Heart left ventricle (tissue), 16 donors: ENCODE measurements around the gene FREM1. TPM values are rescaled to one million over a fixed set of nuclear protein-coding genes. Genes with fewer than 3 reads are reported as not detected.

ENCODE experiments used
- ATAC-seq, 4 donors: fragments of 200-7000 bp; cut with Tn5 transposase; one replicate each; pipeline ENCODE4 v1.9.1; 2020 to 2022; ENCODE audit warnings: moderate library complexity in 4 of 4, mild to moderate bottlenecking in 3 of 4, moderate number of reproducible peaks in 1 of 4
- DNase-seq, 5 donors: peaks; one replicate each; pipeline ENCODE4 v3.0.0-alpha.2; 2020
- H3K27ac ChIP-seq, 12 donors: fragments of 200-600 bp; sonication (generic) in 4 of 12; one replicate each; pipeline versions ENCODE4 v1.5.0 to v1.8.0; 2016 to 2022; ENCODE audit warnings: mild to moderate bottlenecking in 2 of 12
- H3K27me3 ChIP-seq, 9 donors: fragments of 200-600 bp; sonication (generic) in 2 of 9; one replicate each; pipeline versions ENCODE4 v1.5.1 to v1.8.0; 2016 to 2022; ENCODE audit warnings: mild to moderate bottlenecking in 3 of 9
- H3K36me3 ChIP-seq, 9 donors: fragments of 200-600 bp; sonication (generic) in 2 of 9; one replicate each; pipeline versions ENCODE4 v1.5.0 to v1.8.0; 2018 to 2022; ENCODE audit warnings: mild to moderate bottlenecking in 2 of 9
- H3K4me1 ChIP-seq, 12 donors: fragments of 200-600 bp; sonication (generic) in 4 of 12; one replicate each; pipeline versions ENCODE4 v1.5.0 to v1.8.0; 2016 to 2022; ENCODE audit warnings: mild to moderate bottlenecking in 3 of 12
- H3K4me3 ChIP-seq, 12 donors: fragments of 200-600 bp; sonication (generic) in 4 of 12; one replicate each; pipeline versions ENCODE4 v1.5.0 to v1.8.0; 2017 to 2022; ENCODE audit warnings: mild to moderate bottlenecking in 9 of 12, moderate library complexity in 4 of 12
- H3K9me3 ChIP-seq, 12 donors: fragments of 200-600 bp; sonication (generic) in 4 of 12; one replicate each; pipeline versions ENCODE4 v1.5.0 to v1.8.0; 2016 to 2022; ENCODE audit warnings: mild to moderate bottlenecking in 1 of 12
- CTCF ChIP-seq, 12 donors: fragments of 200-600 bp; sonication (generic) in 4 of 12; IDR thresholded peaks; one replicate each; pipeline versions ENCODE4 v1.5.0 to v1.8.0; 2018 to 2022; ENCODE audit warnings: antibody characterized with exemption in 12 of 12, mild to moderate bottlenecking in 5 of 12
- POLR2A ChIP-seq, 2 donors: fragments of 450-650 bp; IDR thresholded peaks; one replicate each; pipeline ENCODE4 v1.6.1; 2017; ENCODE audit warnings: antibody characterized with exemption in 2 of 2, mild to moderate bottlenecking in 2 of 2, moderate library complexity in 2 of 2
- WGBS, 4 donors: extraction: QIAGEN DNeasy Blood & Tissue Kit in 2 of 4; methylation state at CpG; one replicate each; pipeline versions ENCODE4 v1.1.5 to v1.1.7; 2013 to 2018; 5-methylcytosine and 5-hydroxymethylcytosine counted together
- intact Hi-C, 10 donors: fragments of 100-400 bp; cut with DNase I; formaldehyde crosslinking; loops; one replicate each; pipeline versions ENCODE4 v1.11.1 to v1.14.2; 2022
- polyA plus RNA-seq, 2 donors: library from polyadenylated mRNA; stranded (reverse); fragments of 200-250 nt; gene quantifications; one replicate each; pipeline ENCODE4 v1.2.3, GENCODE V29; 2013
- total RNA-seq, 9 donors: library from RNA; depleted of rRNA in 2 of 9; stranded (reverse); fragments of >200 nt in 2 of 9; fragmentation: NEBNext Ultra II Directional in 3 of 9; extraction: Animal tissue kit (Norgen Biotek cat#: 25700) in 3 of 9; gene quantifications; one replicate each; pipeline versions ENCODE4 v1.1.0 to v1.2.4, GENCODE V29; 2016 to 2023
- donor health status: ischemic (EF 13 %, LVEDD 7.1; RV severe dilation, severe dysfunction).
- donor health status: healthy with polysubstance abuse.
- donor health status: DM: no; HTN: yes; CAD: no.
- donor health status: DM: no; HTN: no; CAD: no.
- donor health status: ischemic (EF 25% LVEDD 6.9; RV normal size, moderate dysfunction).
- donor health status: ischemic (EF 25% LVEDD 5.7; RV mildly dilated, moderate dysfunction).
- donor health status: healthy.
- donor health status: DM: yes; HTN: yes; CAD: no.
- donor health status: ischemic (EF 35%, LVEDD 5.7; RV mildly dilated, moderate dysfunction).
- donor health status: nonischemic (EF 11% LVEDD 7.7; RV severe dilation, severe dysfunction).
- donor health status: DM: yes; HTN: yes; CAD: no.
- donor health status: PGD.
- donor health status: ischemic (EF 29% LVEDD 5.4; RV normal size, mild dysfunction).
- donor health status: nonischemic (EF 23%, LVEDD 6.1; RV moderate dilation, normal function).

The FREM1 gene
- total and polyA plus RNA-seq, 11 donors: 0.29 to 6.5 (median 1.9) TPM

- intact Hi-C loops: loop anchor here in 2 of 10 donors (2.0 to 10.0 kb wide), 2 partner anchors 44 to 62 kb away; no protein-coding TSS in a partner anchor
- H3K36me3 ChIP-seq: peaks cover 0 to 26% (median 21%) of the 10 kb centered on the region in 9 donors
- peaks cover 0 to 3% (median 0%) of the 10 kb centered on the region in 9 donors for H3K27me3 ChIP-seq
- ATAC-seq (peak in 1 of 4 donors; percentile 10), DNase-seq (peak in 4 of 5 donors; percentile 15 to 29 (median 22))
- peak overlapping the region; percentile 70 to 95 (median 79) for H3K4me3 ChIP-seq
- WGBS, 4 donors: 1 to 2% (median 1%) methylated on average over 17 to 35 of the region's 35 CpGs
- H3K9me3 ChIP-seq: no peaks in the 10 kb centered on the region
- TF ChIP-seq POLR2A (IDR thresholded peaks at IDR 0.05) (no peak), CTCF (IDR thresholded peaks at IDR 0.05) (no peak)
- H3K27ac ChIP-seq: peak overlapping the region in 10 of 12 donors; percentile 24 to 75 (median 60)
- H3K4me1 ChIP-seq: peaks cover 0 to 17% (median 8%) of the 10 kb centered on the region in 12 donors
These were observed 217.6 kb downstream of the FREM1 start for GRCh38 chr9:14692470-14693250.

GRCh38 chr9:14690948-14691730 is 219.1 kb downstream of the FREM1 start:
- H3K27ac ChIP-seq: no peak overlapping the region
- TF ChIP-seq CTCF (IDR thresholded peaks at IDR 0.05) (no peak), POLR2A (IDR thresholded peaks at IDR 0.05) (no peak)

GRCh38 chr9:14687042-14687719 is 223.0 kb downstream of the FREM1 start:
- TF ChIP-seq CTCF (IDR thresholded peaks at IDR 0.05) (no peak), POLR2A (IDR thresholded peaks at IDR 0.05) (no peak)
- H3K4me1 ChIP-seq: peaks cover 0 to 13% (median 4%) of the 10 kb centered on the region in 12 donors
- DNase-seq: no peak
- peaks cover 0 to 50% (median 35%) of the 10 kb centered on the region in 9 donors for H3K36me3 ChIP-seq
- H3K27me3 ChIP-seq: no peaks in the 10 kb centered on the region
- no peak for ATAC-seq
- no peak overlapping the region for H3K27ac ChIP-seq
- H3K4me3 ChIP-seq: no peak overlapping the region
- 83 to 90% (median 88%) methylated on average over 12 of the region's 12 CpGs for WGBS, 4 donors
- H3K9me3 ChIP-seq: peaks cover 0 to 4% (median 0%) of the 10 kb centered on the region in 12 donors
- intact Hi-C loops: no loop called here

More at GRCh38 chr9:14690948-14691730, 219.1 kb downstream of the FREM1 start:
- Histone ChIP-seq H3K9me3 (no peaks in the 10 kb centered on the region), H3K4me1 (peaks cover 0 to 17% (median 8%) of the 10 kb centered on the region in 12 donors), H3K27me3 (no peaks in the 10 kb centered on the region), H3K4me3 (peak overlapping the region in 1 of 12 donors; percentile 90), H3K36me3 (peaks cover 0 to 42% (median 34%) of the 10 kb centered on the region in 9 donors)
- intact Hi-C loops: loop anchor here in 1 of 10 donors (10.0 kb wide), 1 partner anchor 64 kb away; no protein-coding TSS in a partner anchor
- no peak for ATAC-seq
- 89 to 91% (median 90%) methylated on average over 7 of the region's 7 CpGs for WGBS, 4 donors
- no peak for DNase-seq
